LoVo (cell line): ENCODE results near the gene COPS9.

ENCODE experiments used
- DNase-seq: peaks from one replicate; pipeline ENCODE4 v3.0.0-alpha.2; 2016; ENCODE audit warnings: low spot score

Gene COPS9

GRCh38 chr2:240166191-240166590, 30.1 kb upstream of the COPS9 start:
- no peak for DNase-seq

- DNase-seq = no peak
These were observed 29.6 kb upstream of the COPS9 start for GRCh38 chr2:240165661-240166060.

- DNase-seq = no peak
These were observed 28.9 kb upstream of the COPS9 start for GRCh38 chr2:240165034-240165433.

- DNase-seq = no peak
These were observed 28.5 kb upstream of the COPS9 start for GRCh38 chr2:240164586-240164985.

GRCh38 chr2:240163844-240164574, 27.9 kb upstream of the COPS9 start:
- DNase-seq = no peak

GRCh38 chr2:240162939-240163714, 27.0 kb upstream of the COPS9 start:
- no peak for DNase-seq

- no peak for DNase-seq
These were observed 26.4 kb upstream of the COPS9 start for GRCh38 chr2:240162531-240162930.

GRCh38 chr2:240162032-240162431, 25.9 kb upstream of the COPS9 start:
- DNase-seq = no peak

- DNase-seq = no peak
These were observed 25.1 kb upstream of the COPS9 start for GRCh38 chr2:240161087-240161750.

- DNase-seq = no peak
These were observed 24.4 kb upstream of the COPS9 start for GRCh38 chr2:240160291-240161086.

- no peak for DNase-seq
These were observed 23.2 kb upstream of the COPS9 start for GRCh38 chr2:240159251-240159839.

- no peak for DNase-seq
These were observed 21.0 kb upstream of the COPS9 start for GRCh38 chr2:240157147-240157470.

GRCh38 chr2:240156435-240157146, 20.5 kb upstream of the COPS9 start:
- DNase-seq = no peak

GRCh38 chr2:240155745-240156390, 19.8 kb upstream of the COPS9 start:
- DNase-seq = no peak

GRCh38 chr2:240155048-240155744, 19.1 kb upstream of the COPS9 start:
- DNase-seq = no peak

- DNase-seq = no peak
These were observed 18.5 kb upstream of the COPS9 start for GRCh38 chr2:240154606-240155005.

- DNase-seq = no peak
These were observed 17.3 kb upstream of the COPS9 start for GRCh38 chr2:240153418-240153817.

GRCh38 chr2:240151477-240152031, 15.4 kb upstream of the COPS9 start:
- DNase-seq = no peak

- DNase-seq = peak; percentile 20
These were observed 14.1 kb upstream of the COPS9 start for GRCh38 chr2:240149943-240150784.
